Panc1 (cell line): ENCODE data around the gene PGM5. TPM values are rescaled to one million over a fixed set of nuclear protein-coding genes. Genes with fewer than 3 reads are reported as not detected.

Experiments
- ATAC-seq: fragments of 200-7000 bp; cut with Tn5 transposase; 2 replicates; pipeline ENCODE4 v1.9.1; 2020; ENCODE audit warnings: mild to moderate bottlenecking, moderate library complexity
- BruUV-seq: library from RNA; stranded (reverse); fragments of 400-500 nt; replicated peaks from 2 replicates; lab custom pipeline; 2021; lab: Mats Ljungman, UMichigan
- CTCF ChIA-PET: fragments of 300-600 bp; sonication (Branson Sonifier 250); formaldehyde crosslinking; loops from one replicate; lab custom pipeline; 2022; ENCODE audit warnings: antibody characterized with exemption; lab: Charles Lee
- POLR2A ChIA-PET: fragments of 300-600 bp; sonication (Branson Sonifier 250); formaldehyde crosslinking; loops from one replicate; lab custom pipeline; 2022; ENCODE audit warnings: antibody characterized with exemption; lab: Charles Lee
- DNase-seq: peaks from one replicate; pipeline ENCODE4 v3.0.0-alpha.2; 2010; ENCODE audit warnings: low read depth, low spot score
- H3K27ac ChIP-seq: 2 replicates; pipeline ENCODE4 v1.5.1; 2011; ENCODE audit warnings: mild to moderate bottlenecking, low read length, inconsistent platforms
- H3K27me3 ChIP-seq: fragments of 200-500 bp; sonication (Bioruptor generic); 2 replicates; pipeline ENCODE4 v1.6.0; 2014; ENCODE audit warnings: low read length, inconsistent platforms; ENCODE audit not compliant: control insufficient read depth, insufficient read depth
- H3K36me3 ChIP-seq: fragments of 200-500 bp; sonication (Bioruptor generic); 2 replicates; pipeline ENCODE4 v1.5.1; 2014; ENCODE audit warnings: inconsistent platforms, mild to moderate bottlenecking, low read length, moderate library complexity; ENCODE audit not compliant: control insufficient read depth, insufficient read depth
- H3K4me1 ChIP-seq: 2 replicates; pipeline ENCODE4 v1.5.1; 2011; ENCODE audit warnings: inconsistent platforms, mild to moderate bottlenecking, low read length, moderate library complexity; ENCODE audit not compliant: control insufficient read depth, insufficient read depth
- H3K4me3 ChIP-seq, 2 experiments: 2 replicates each; pipeline ENCODE4 v1.5.1; 2011 to 2012; ENCODE audit warnings: low read depth in 2 of 2, low read length in 2 of 2, mild to moderate bottlenecking in 2 of 2, inconsistent platforms in 1 of 2, moderate library complexity in 1 of 2
- H3K9me3 ChIP-seq: fragments of 200-500 bp; sonication (Bioruptor generic); 2 replicates; pipeline ENCODE4 v1.5.1; 2014; ENCODE audit warnings: low read depth, mild to moderate bottlenecking, inconsistent platforms, low read length, moderate library complexity; ENCODE audit not compliant: control insufficient read depth, insufficient read depth
- CTCF ChIP-seq: fragments of 450-650 bp; IDR thresholded peaks from 2 replicates; pipeline ENCODE4 v1.5.1; 2017; ENCODE audit warnings: mild to moderate bottlenecking
- POLR2AphosphoS5 ChIP-seq: IDR thresholded peaks from 2 replicates; pipeline ENCODE4 v1.6.1; 2012; ENCODE audit warnings: mild to moderate bottlenecking, low read depth, low read length, moderate library complexity
- REST ChIP-seq, 2 experiments: IDR thresholded peaks; 2 replicates each; pipeline ENCODE4 v1.6.1; 2011 to 2012; ENCODE audit warnings: low read depth in 2 of 2, control low read depth in 1 of 2, low read length in 1 of 2, mild to moderate bottlenecking in 1 of 2, moderate library complexity in 1 of 2; ENCODE audit not compliant: insufficient read depth in 1 of 2
- SIN3A ChIP-seq: IDR thresholded peaks from 2 replicates; pipeline ENCODE4 v1.6.1; 2012; ENCODE audit warnings: low read depth, mild to moderate bottlenecking, low read length, moderate library complexity, borderline replicate concordance; ENCODE audit not compliant: insufficient read depth
- TCF7L2 ChIP-seq: IDR thresholded peaks from 2 replicates; pipeline ENCODE4 v1.6.1; 2011; ENCODE audit warnings: mild to moderate bottlenecking, low read depth, low read length, inconsistent platforms
- in situ Hi-C: cut with HindIII; loops from 2 replicates; pipeline ENCODE4 v1.10.0; 2016; ENCODE audit warnings: low sequenced_read_pairs, low pct_unique_long_range_greater_than_20kb
- intact Hi-C: fragments of 100-400 bp; cut with micrococcal nuclease; formaldehyde crosslinking; loops from one replicate; pipeline ENCODE4 v1.10.0; 2022; ENCODE audit not compliant: unreplicated experiment
- total RNA-seq: library from RNA; stranded (reverse); gene quantifications from one replicate; pipeline ENCODE4 v1.2.1, GENCODE V29; 2021; ENCODE audit not compliant: unreplicated experiment

Gene PGM5
- total RNA-seq, 1 experiment from 2014 or later = 0.21 TPM

DNA sequence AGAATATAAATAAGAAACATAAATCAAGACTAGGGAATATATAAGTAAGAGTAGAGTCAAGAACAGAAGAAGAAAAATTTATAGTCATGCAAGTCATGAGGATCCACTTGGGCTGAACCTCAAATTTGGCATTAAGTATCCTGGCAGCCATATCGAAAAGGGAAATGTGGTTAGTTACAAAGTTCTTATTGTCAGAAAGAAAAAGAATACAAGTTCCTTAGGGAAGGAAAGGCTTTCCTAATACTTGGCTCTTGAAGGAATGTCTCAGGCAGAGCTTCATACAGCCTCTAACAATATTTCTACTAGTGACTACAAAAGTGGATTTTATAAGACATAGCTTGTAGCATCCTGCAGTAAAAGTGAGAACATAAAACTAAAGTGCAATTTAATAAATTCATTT lies 138.8 kb downstream of the PGM5 start:
- Histone ChIP-seq H3K4me3 (no peak overlapping the region), H3K4me1 (no peaks in the 10 kb centered on the region), H3K9me3 (no peaks in the 10 kb centered on the region), H3K27ac (no peak overlapping the region), H3K36me3 (no peaks in the 10 kb centered on the region), H3K27me3 (no peaks in the 10 kb centered on the region)
- ChIA-PET POLR2A (no interaction called here), CTCF (no interaction called here)
- no peak for DNase-seq
- in situ Hi-C loops = no loop called here
- ATAC-seq = no peak
- no peak for TF ChIP-seq TCF7L2
- no peak for TF ChIP-seq REST (IDR thresholded peaks at IDR 0.05; ENCODE audit: insufficient read depth in 1 of 2, low read depth in 2 of 2, low read length in 1 of 2)
- no peak for TF ChIP-seq POLR2AphosphoS5
- TF ChIP-seq CTCF = no peak
- TF ChIP-seq SIN3A = no peak
- intact Hi-C loops = no loop called here
- no TSS peak for BruUV-seq

DNA sequence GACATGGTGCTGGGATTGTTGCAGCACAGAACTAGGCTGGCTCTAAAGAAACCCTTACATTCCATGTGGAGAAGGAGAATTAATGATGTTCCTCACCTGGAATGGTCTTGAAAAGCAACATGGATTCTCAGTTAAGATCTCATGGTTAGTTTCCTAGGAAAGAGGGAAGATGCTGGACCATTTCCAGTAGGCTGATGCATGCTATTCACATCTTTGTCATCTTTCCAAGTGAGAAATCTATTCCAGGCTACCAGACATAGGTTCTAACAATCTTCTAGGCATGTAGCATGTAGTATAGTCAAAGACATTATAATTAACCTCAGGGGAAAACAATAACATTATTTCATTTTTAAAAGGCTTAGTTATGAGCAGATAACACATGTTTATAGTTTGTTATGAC lies 139.9 kb downstream of the PGM5 start:
- ChIA-PET POLR2A (no interaction called here), CTCF (no interaction called here)
- H3K27ac ChIP-seq = no peak overlapping the region
- no peaks in the 10 kb centered on the region for H3K4me1 ChIP-seq
- no peak for TF ChIP-seq CTCF
- TF ChIP-seq POLR2AphosphoS5 = no peak
- no peak for TF ChIP-seq REST (IDR thresholded peaks at IDR 0.05; ENCODE audit: insufficient read depth in 1 of 2, low read depth in 2 of 2, low read length in 1 of 2)
- no peak for TF ChIP-seq SIN3A
- TF ChIP-seq TCF7L2 = no peak
- in situ Hi-C loops (no loop called here), intact Hi-C loops (no loop called here)
- no peaks in the 10 kb centered on the region for H3K36me3 ChIP-seq
- no peak for DNase-seq
- BruUV-seq = no TSS peak
- ATAC-seq = no peak
- no peaks in the 10 kb centered on the region for H3K27me3 ChIP-seq
- no peak overlapping the region for H3K4me3 ChIP-seq
- H3K9me3 ChIP-seq = no peaks in the 10 kb centered on the region
